Endothelial cell of hepatic sinusoid (primary cell): ENCODE results near the gene SIRT6.
"Not testable (repeated sequence)": the region's sequence is repeated elsewhere in the genome, so short reads cannot be mapped to it uniquely, and the experiment has no call there.

Source experiments
- in situ Hi-C: cut with HindIII; loops from 2 replicates; pipeline ENCODE4 v1.10.0; 2017; ENCODE audit warnings: low sequenced_read_pairs

Gene SIRT6

GRCh38 chr19:4182084-4182810, at the start of gene SIRT6, which contains the start of gene ANKRD24:
SIRT6 (minus strand) TSS chr19:4182563; CDS start chr19:4182539, 24 bp downstream.
ANKRD24 (plus strand) TSS chr19:4182689; CDS start chr19:4186426, 3,737 bp downstream.
- in situ Hi-C loops: no loop called here

- in situ Hi-C loops: not testable (repeated sequence)
Measured at GRCh38 chr19:4232139-4232538, 49.8 kb upstream of the SIRT6 start.

DNA sequence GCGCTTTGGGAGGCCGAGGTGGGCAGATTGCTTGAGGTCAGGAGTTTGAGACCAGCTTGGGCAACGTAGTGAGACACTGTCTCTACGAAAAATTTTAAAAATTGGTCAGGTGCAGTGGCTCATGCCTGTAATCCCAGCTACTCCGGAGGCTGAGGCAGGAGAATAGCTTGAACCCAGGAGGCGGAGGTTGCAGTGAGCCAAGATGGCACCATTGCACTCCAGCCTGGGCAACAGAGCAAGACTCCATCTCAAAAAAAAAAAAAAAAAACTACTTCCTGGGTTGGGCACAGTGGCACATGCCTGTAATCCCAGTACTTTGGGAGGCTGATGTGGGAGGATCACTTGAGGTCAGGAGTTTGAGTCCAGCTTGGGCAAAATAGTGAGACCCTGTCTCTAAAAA, 49.2 kb upstream of the SIRT6 start:
- in situ Hi-C loops: not testable (repeated sequence)

DNA sequence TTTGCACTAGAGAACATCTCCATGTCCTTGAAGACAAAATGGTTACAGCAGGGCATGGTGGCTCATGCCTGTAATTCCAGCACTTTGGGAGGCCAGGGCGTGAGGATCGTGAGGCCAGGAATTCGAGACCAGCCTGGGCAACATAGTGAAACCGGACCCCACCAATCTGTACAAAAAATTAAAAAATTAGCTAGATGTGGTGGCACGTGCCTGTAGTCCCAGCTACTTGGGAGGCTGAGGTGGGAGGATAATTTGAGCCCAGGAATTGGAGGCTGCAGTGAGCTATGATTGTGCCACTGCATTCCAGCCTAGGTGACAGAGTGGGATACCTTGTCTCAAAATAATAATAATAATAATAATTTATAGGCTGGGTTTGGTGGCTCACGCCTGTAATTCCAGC, 47.9 kb upstream of the SIRT6 start:
- in situ Hi-C loops: not testable (repeated sequence)

GRCh38 chr19:4229179-4229931, 47.0 kb upstream of the SIRT6 start, which contains the start of gene EBI3:
EBI3 (plus strand) TSS chr19:4229523; CDS start chr19:4229551, 28 bp downstream.
- in situ Hi-C loops: no loop called here

DNA sequence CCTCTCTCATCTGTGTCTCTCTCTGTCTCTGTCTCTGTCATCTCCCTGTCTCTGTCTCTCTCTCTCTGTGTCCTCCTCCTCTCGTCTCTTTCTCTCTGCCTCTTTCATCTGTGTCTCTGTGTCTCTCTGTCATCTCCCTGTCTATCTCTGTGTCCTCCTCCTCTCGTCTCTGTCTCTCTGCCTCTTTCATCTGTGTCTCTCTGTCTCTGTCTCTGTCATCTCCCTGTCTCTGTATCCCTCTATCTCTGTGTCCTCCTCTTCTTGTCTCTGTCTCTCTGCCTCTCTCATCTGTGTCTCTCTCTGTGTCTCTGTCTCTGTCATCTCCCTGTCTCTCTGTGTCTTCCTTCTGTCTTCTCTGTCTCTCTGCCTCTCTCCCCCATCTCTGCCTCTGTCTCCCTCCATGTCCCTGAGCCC, 46.4 kb upstream of the SIRT6 start:
- in situ Hi-C loops: no loop called here

- in situ Hi-C loops: no loop called here
Measured at GRCh38 chr19:4227771-4228170, 45.4 kb upstream of the SIRT6 start.

- in situ Hi-C loops: no loop called here
Measured at GRCh38 chr19:4225885-4226284, 43.5 kb upstream of the SIRT6 start.

- in situ Hi-C loops: loop anchor here (25.0 kb wide), 1 partner anchor 437 kb away; the partner anchor contains the start of gene MATK
Measured at GRCh38 chr19:4224470-4224869, 42.1 kb upstream of the SIRT6 start.

DNA sequence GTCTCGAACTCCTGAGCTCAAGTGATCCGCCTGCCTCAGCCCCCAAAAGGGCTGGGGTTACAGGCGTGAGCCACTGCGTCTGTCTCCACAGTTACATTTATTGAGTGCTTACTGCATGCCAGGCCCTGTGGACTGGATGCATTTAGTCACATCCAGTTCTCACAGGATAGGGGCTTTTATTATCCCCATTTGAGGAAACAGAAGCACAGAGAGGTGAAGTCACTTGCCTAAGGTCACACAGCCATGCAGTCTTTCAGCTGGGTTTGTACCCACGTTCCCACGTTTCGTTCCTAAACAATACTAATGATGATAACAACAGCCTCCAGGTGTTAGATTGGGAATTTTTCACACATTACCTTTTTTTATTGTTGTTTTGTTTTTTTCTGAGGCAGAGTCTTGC, 37.8 kb upstream of the SIRT6 start:
- in situ Hi-C loops: loop anchor here (25.0 kb wide), 1 partner anchor 433 kb away; the partner anchor contains the start of gene MATK

- in situ Hi-C loops: loop anchor here (25.0 kb wide), 1 partner anchor 431 kb away; the partner anchor contains the start of gene MATK
Measured at GRCh38 chr19:4218523-4218922, 36.2 kb upstream of the SIRT6 start.

- in situ Hi-C loops: loop anchor here (25.0 kb wide), 1 partner anchor 430 kb away; the partner anchor contains the start of gene MATK
Measured at GRCh38 chr19:4217429-4218264, 35.3 kb upstream of the SIRT6 start.

GRCh38 chr19:4216846-4217245, 34.5 kb upstream of the SIRT6 start:
- in situ Hi-C loops: loop anchor here (25.0 kb wide), 1 partner anchor 430 kb away; the partner anchor contains the start of gene MATK

DNA sequence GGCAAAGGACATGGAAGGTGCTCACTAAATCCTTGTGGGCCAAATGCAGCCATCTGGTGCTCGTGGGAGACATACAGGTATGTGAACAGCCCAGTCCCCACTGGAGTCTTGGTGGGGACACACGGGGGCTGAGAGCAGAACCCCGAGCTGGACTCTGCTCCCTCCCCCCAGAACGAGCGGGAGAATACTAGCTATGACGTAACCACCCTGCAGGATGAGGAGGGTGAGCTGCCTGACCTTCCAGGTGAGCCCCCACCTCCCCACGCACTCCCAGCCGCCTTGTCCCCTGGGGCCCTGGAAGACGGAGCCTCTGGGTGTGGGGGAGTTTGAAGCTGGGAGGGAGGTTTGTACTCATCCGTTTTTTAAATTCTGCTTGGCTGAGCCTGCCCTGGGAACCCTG, 33.4 kb upstream of the SIRT6 start:
- in situ Hi-C loops: loop anchor here (25.0 kb wide), 1 partner anchor 429 kb away; the partner anchor contains the start of gene MATK

DNA sequence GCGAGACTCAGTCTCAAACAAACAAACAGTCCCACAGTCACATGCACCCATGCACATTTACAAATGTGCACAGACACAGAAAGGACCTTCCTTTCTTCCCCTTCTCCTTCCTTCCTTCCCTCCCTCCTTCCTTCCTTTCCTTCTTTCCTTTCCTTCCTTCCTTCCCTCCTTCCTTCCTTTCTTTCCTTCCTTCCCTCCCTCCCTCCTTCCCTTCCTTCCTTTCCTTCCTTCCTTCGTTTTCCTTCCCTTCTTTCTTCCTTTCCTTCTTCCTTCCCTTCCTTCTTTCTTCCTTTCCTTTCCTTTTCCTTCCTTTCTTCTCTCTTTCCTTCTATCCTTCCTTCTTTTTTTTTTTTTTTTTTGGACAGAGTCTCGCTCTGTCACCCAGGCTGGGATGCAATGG, 30.8 kb upstream of the SIRT6 start:
- in situ Hi-C loops: loop anchor here (25.0 kb wide), 1 partner anchor 426 kb away; the partner anchor contains the start of gene MATK

- in situ Hi-C loops: loop anchor here (25.0 kb wide), 1 partner anchor 423 kb away; the partner anchor contains the start of gene MATK
Measured at GRCh38 chr19:4210166-4210731, 27.9 kb upstream of the SIRT6 start.

DNA sequence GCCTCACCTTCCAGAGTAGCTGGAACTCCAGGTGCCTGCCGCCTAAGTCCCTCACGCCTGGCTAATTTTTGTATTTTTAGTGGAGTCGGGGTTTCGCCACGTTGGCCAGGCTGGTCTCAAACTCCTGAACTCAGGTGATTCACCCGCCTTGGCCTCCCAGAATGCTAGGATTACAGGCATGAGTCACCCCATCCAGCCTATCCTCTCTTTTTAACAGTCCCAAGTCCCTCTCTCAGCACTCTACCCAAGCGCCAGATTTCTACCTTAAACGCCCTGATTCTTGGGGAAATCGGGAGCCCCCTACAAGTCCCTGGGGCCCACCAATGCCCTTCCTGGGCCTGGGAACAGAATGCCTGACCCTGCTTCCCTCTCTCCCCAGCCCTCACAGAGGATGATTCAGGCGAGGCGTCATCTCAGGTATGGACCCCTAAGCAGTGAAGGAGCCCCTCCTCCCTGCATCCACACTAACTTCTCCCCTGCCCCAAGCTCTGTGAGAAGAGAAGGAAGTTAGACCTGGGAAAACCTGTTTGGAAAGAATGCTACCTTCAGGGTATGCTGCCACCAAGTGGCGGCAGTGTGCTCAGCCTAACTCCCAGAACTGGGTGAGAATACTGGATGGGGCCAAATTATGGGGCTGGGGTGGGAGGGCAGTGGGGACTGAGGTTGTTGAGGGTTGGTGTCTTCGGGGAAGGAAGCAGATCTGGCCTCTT, 26.2 kb upstream of the SIRT6 start:
- in situ Hi-C loops: loop anchor here (10.0 to 25.0 kb wide), 2 partner anchors 224 to 421 kb away; partner anchors contain the start of genes EEF2 and MATK

GRCh38 chr19:4206818-4207484, 24.6 kb upstream of the SIRT6 start:
- in situ Hi-C loops: loop anchor here (10.0 to 25.0 kb wide), 2 partner anchors 222 to 420 kb away; partner anchors contain the start of genes EEF2 and MATK

DNA sequence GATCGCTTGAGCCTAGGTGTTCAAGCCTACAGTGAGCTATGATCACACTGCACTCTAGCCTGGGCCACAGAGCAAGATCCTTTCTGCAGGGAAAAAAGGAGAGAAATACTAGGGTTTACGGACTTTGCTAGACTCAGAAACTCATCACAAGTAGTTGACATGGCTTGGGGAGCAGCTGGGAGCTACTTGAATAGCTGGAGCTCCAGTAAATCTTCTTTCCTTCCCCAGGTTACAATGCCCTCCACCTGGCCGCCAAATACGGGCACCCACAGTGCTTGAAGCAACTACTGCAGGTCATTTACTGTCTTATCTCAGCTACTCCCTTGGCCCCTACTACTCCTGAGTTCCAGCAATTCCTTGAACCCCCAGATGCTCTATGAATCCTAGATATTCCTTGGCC, 19.4 kb upstream of the SIRT6 start:
- in situ Hi-C loops: loop anchor here (10.0 to 25.0 kb wide), 2 partner anchors 217 to 414 kb away; partner anchors contain the start of genes EEF2 and MATK
